SK-N-SH (cell line): Measurements from ENCODE around the gene GALNT12. TPM values are rescaled to one million over a fixed set of nuclear protein-coding genes. Genes with fewer than 3 reads are reported as not detected.

Experiments
- CTCF ChIA-PET: fragments of 300-600, 350-600 bp; formaldehyde crosslinking; extraction: SDS; loops from one replicate; lab custom pipeline; 2021; lab: Yijun Ruan, JAX
- POLR2A ChIA-PET: fragments of 350-600 bp; sonication (Branson Sonifier 250); formaldehyde crosslinking; extraction: SDS; loops from one replicate; lab custom pipeline; 2020; ENCODE audit warnings: antibody characterized with exemption, inconsistent platforms; lab: Yijun Ruan, JAX
- DNase-seq: peaks from one replicate; pipeline ENCODE4 v3.0.0; 2012
- H2AFZ ChIP-seq: fragments of 200-600 bp; sonication (generic); 2 replicates; pipeline ENCODE4 v1.8.1; 2016; ENCODE audit warnings: antibody characterized with exemption, mild to moderate bottlenecking, low read depth
- H3F3A ChIP-seq: fragments of 200-600 bp; sonication (generic); replicated peaks from 2 replicates; pipeline ENCODE3; 2016; ENCODE audit warnings: antibody characterized with exemption, mild to moderate bottlenecking; ENCODE audit not compliant: insufficient read depth
- H3K27ac ChIP-seq, 2 experiments: fragments of 200-500 bp in 1 of 2; fragments of 200-600 bp in 1 of 2; sonication (Bioruptor generic) in 1 of 2; sonication (generic), shearing (Covaris generic) in 1 of 2; 2 replicates each; pipeline versions ENCODE4 v1.5.1 to v1.6.1; 2014 to 2016; ENCODE audit warnings: low read depth in 2 of 2, inconsistent platforms in 1 of 2, low read length in 1 of 2, mild to moderate bottlenecking in 1 of 2, mixed read lengths in 1 of 2
- H3K27me3 ChIP-seq: fragments of 200-600 bp; sonication (generic), shearing (Covaris generic); 2 replicates; pipeline ENCODE4 v1.6.1; 2016; ENCODE audit warnings: mixed run types; ENCODE audit not compliant: insufficient read depth
- H3K36me3 ChIP-seq, 2 experiments: fragments of 200-500 bp in 1 of 2; fragments of 200-600 bp in 1 of 2; sonication (Bioruptor generic) in 1 of 2; sonication (generic) in 1 of 2; replicated peaks in 1 of 2; 2 replicates each; pipeline versions ENCODE3 to v1.5.1; 2014 to 2016; ENCODE audit warnings: low read length in 1 of 2, mild to moderate bottlenecking in 1 of 2; ENCODE audit not compliant: insufficient read depth in 2 of 2, control insufficient read depth in 1 of 2
- H3K4me1 ChIP-seq, 2 experiments: fragments of 200-500 bp in 1 of 2; fragments of 200-600 bp in 1 of 2; sonication (Bioruptor generic) in 1 of 2; sonication (generic), shearing (Covaris generic) in 1 of 2; 2 replicates each; pipeline versions ENCODE4 v1.5.1 to v1.6.1; 2014 to 2016; ENCODE audit warnings: low read depth in 1 of 2, low read length in 1 of 2, mixed run types in 1 of 2; ENCODE audit not compliant: insufficient read depth in 2 of 2, control insufficient read depth in 1 of 2
- H3K4me2 ChIP-seq: fragments of 200-600 bp; sonication (generic), shearing (Covaris generic); 2 replicates; pipeline ENCODE4 v1.6.1; 2017; ENCODE audit warnings: mixed run types
- H3K4me3 ChIP-seq, 2 experiments: fragments of 200-500 bp in 1 of 2; fragments of 200-600 bp in 1 of 2; sonication (Bioruptor generic) in 1 of 2; sonication (generic), shearing (Covaris generic) in 1 of 2; 2 replicates each; pipeline versions ENCODE4 v1.5.1 to v1.8.1; 2014 to 2016; ENCODE audit warnings: low read depth in 2 of 2, inconsistent platforms in 1 of 2, low read length in 1 of 2, mild to moderate bottlenecking in 1 of 2, mixed read lengths in 1 of 2, moderate library complexity in 1 of 2
- H3K79me2 ChIP-seq: fragments of 200-600 bp; sonication (generic); 2 replicates; pipeline ENCODE4 v1.8.1; 2017; ENCODE audit warnings: mild to moderate bottlenecking; ENCODE audit not compliant: insufficient read depth
- H3K9ac ChIP-seq: fragments of 200-600 bp; sonication (generic); 2 replicates; pipeline ENCODE4 v1.6.1; 2017; ENCODE audit warnings: mixed run types
- H3K9me2 ChIP-seq: fragments of 200-600 bp; sonication (generic); 2 replicates; pipeline ENCODE4 v1.6.1; 2017; ENCODE audit warnings: mixed run types
- H3K9me3 ChIP-seq: fragments of 200-600 bp; sonication (generic); 2 replicates; pipeline ENCODE4 v1.6.1; 2017; ENCODE audit warnings: mixed run types, mild to moderate bottlenecking, moderate library complexity
- H4K20me1 ChIP-seq: fragments of 200-600 bp; sonication (generic); 2 replicates; pipeline ENCODE4 v1.6.1; 2017; ENCODE audit warnings: mild to moderate bottlenecking, mixed run types; ENCODE audit not compliant: insufficient read depth
- GABPA ChIP-seq: IDR thresholded peaks from 2 replicates; pipeline ENCODE4 v1.4.0; 2012; ENCODE audit warnings: low read depth, mild to moderate bottlenecking
- GATA2 ChIP-seq: sonication (generic); formaldehyde crosslinking; IDR thresholded peaks from 2 replicates; pipeline ENCODE4 v1.5.0; 2020; ENCODE audit warnings: mild to moderate bottlenecking, missing genetic modification reagents
- POLR2AphosphoS5 ChIP-seq: IDR thresholded peaks from 2 replicates; pipeline ENCODE4 v1.6.1; 2012; ENCODE audit warnings: low read depth, low read length
- RAD21 ChIP-seq: IDR thresholded peaks from 2 replicates; pipeline ENCODE4 v1.6.1; 2012; ENCODE audit warnings: mild to moderate bottlenecking, low read length
- RCOR1 ChIP-seq: fragments of 150-350 bp; IDR thresholded peaks from 2 replicates; pipeline ENCODE4 v1.6.1; 2017; ENCODE audit warnings: antibody characterized with exemption, low read length
- REST ChIP-seq: IDR thresholded peaks from 2 replicates; pipeline ENCODE4 v1.6.1; 2012; ENCODE audit warnings: mild to moderate bottlenecking, low read depth, low read length, moderate library complexity
- SMC3 ChIP-seq: IDR thresholded peaks from 2 replicates; pipeline ENCODE4 v1.6.1; 2012; ENCODE audit warnings: low read depth, low read length, improper control_type of control experiment
- TEAD4 ChIP-seq: IDR thresholded peaks from 2 replicates; pipeline ENCODE4 v1.4.0; 2012; ENCODE audit warnings: mild to moderate bottlenecking, borderline replicate concordance; ENCODE audit not compliant: insufficient read depth
- YY1 ChIP-seq: IDR thresholded peaks from 2 replicates; pipeline ENCODE4 v1.4.0; 2012; ENCODE audit warnings: low read depth, mild to moderate bottlenecking
- WGBS: methylation state at CpG from one replicate; pipeline ENCODE4 v1.1.6; 2017; ENCODE audit warnings: low lambda C conversion rate; 5-methylcytosine and 5-hydroxymethylcytosine counted together
- polyA plus RNA-seq, 3 experiments: library from polyadenylated mRNA; depleted of rRNA; stranded (reverse); fragments of >200 nt; gene quantifications; 2 replicates each; pipeline ENCODE4 v1.2.3, GENCODE V29; 2012
- TF ChIP-seq, protein P1 (sequence below): fragments of 200-600 bp; sonication (generic); IDR thresholded peaks from 2 replicates; pipeline ENCODE4 v1.6.1; 2017; ENCODE audit warnings: antibody characterized with exemption, mild to moderate bottlenecking, moderate library complexity
- TF ChIP-seq, protein P2 (sequence below): IDR thresholded peaks from 2 replicates; pipeline ENCODE4 v1.4.0; 2012; ENCODE audit warnings: low read depth
- TF ChIP-seq, protein P3 (sequence below): IDR thresholded peaks from 2 replicates; pipeline ENCODE4; 2012

Gene GALNT12
- polyA plus RNA-seq, 1 of the 3 experiments (the other 2 are of a cell fraction), result 7.4 TPM

GRCh38 chr9:98778711-98779530, 28.5 kb upstream of the GALNT12 start:
- CTCF ChIA-PET, result interaction anchor here (1.1 to 12.1 kb wide), 5 partner anchors 12 to 515 kb away, joined by 3 to 198 read pairs (median 8); no protein-coding TSS in a partner anchor
- WGBS, result 87% methylated on average over 8 of the region's 8 CpGs
- POLR2A ChIA-PET, result no interaction called here
- Histone ChIP-seq H3K9me2 (no peaks in the 10 kb centered on the region), H3K27ac (no peak overlapping the region), H3K4me3 (no peak overlapping the region), H3K9ac (no peak overlapping the region), H3K4me2 (no peak overlapping the region), H2AFZ (no peak overlapping the region), H4K20me1 (no peaks in the 10 kb centered on the region), H3K79me2 (no peaks in the 10 kb centered on the region), H3K4me1 (no peaks in the 10 kb centered on the region), H3K9me3 (no peaks in the 10 kb centered on the region), H3F3A (peaks cover 4% of the 10 kb centered on the region), H3K27me3 (no peaks in the 10 kb centered on the region), H3K36me3 (peaks cover 8 to 13% of the 10 kb centered on the region in 2 experiments)
- TF ChIP-seq GABPA (no peak), RAD21 (no peak), YY1 (no peak), RCOR1 (no peak), TEAD4 (no peak), POLR2AphosphoS5 (no peak), REST (no peak), GATA2 (CRISPR knock-in tag) (no peak), SMC3 (no peak)
- TF ChIP-seq, protein P1, sequence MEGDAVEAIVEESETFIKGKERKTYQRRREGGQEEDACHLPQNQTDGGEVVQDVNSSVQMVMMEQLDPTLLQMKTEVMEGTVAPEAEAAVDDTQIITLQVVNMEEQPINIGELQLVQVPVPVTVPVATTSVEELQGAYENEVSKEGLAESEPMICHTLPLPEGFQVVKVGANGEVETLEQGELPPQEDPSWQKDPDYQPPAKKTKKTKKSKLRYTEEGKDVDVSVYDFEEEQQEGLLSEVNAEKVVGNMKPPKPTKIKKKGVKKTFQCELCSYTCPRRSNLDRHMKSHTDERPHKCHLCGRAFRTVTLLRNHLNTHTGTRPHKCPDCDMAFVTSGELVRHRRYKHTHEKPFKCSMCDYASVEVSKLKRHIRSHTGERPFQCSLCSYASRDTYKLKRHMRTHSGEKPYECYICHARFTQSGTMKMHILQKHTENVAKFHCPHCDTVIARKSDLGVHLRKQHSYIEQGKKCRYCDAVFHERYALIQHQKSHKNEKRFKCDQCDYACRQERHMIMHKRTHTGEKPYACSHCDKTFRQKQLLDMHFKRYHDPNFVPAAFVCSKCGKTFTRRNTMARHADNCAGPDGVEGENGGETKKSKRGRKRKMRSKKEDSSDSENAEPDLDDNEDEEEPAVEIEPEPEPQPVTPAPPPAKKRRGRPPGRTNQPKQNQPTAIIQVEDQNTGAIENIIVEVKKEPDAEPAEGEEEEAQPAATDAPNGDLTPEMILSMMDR, result no peak
- TF ChIP-seq, protein P2, sequence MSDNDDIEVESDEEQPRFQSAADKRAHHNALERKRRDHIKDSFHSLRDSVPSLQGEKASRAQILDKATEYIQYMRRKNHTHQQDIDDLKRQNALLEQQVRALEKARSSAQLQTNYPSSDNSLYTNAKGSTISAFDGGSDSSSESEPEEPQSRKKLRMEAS, result no peak
- TF ChIP-seq, protein P3, sequence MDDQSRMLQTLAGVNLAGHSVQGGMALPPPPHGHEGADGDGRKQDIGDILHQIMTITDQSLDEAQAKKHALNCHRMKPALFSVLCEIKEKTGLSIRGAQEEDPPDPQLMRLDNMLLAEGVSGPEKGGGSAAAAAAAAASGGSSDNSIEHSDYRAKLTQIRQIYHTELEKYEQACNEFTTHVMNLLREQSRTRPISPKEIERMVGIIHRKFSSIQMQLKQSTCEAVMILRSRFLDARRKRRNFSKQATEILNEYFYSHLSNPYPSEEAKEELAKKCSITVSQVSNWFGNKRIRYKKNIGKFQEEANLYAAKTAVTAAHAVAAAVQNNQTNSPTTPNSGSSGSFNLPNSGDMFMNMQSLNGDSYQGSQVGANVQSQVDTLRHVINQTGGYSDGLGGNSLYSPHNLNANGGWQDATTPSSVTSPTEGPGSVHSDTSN, result no peak
- no peak for DNase-seq
